DMS114 treated with DMSO at 0.1 percent for 48 hours (cell line): ENCODE measurements around the gene LMNA.

ENCODE experiments used
- DNase-seq: peaks from one replicate; lab custom pipeline; 2025; ENCODE audit not compliant: unreplicated experiment; lab: John Stamatoyannopoulos, UW

LMNA gene

GRCh38 chr1:156081917-156082308 is 32.6 kb upstream of the LMNA start:
- DNase-seq: no peak

DNA sequence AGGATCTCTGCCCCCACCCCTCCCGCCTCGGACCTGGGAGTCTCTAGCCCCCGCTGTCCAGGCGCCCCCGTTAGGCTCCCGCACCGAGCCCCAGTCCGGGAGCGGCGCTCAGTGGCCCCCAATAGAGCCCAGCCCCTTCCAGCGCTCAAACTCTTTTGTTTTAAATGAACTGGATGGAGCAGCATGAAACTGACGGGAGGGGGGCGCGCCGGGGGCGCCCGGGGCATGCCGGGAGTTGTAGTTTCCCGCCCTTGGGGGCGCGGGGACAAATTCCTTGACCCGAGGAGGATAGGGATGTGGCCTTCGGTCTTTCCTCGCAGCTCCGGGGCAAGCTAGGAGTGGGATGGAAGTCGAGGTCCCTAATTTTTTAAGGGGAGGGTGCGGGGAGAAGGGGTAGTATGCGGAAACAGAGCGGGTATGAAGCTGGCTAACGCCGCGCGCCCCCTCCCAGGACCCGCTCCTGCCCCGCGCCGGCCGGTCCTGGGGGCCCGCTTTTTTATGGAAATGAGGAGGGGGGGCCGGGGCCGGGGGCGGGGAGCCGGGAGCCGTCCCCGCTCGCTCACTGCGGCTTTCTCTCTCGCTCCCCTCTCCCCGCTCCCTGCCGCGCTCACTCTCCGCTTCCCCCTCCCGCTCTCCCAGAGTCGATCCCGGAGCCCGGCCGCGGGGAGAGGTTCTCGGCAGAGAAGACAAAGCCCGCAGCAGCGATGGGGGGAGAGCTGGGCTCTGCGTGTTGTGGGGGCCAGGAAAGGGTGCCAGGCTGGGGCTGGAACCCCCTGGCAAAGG is 32.0 kb upstream of the LMNA start, which contains the start of gene MEX3A:
TSS of gene MEX3A (minus strand) at position 157 of the 783 bp plus-strand sequence. CDS start 467 bp downstream, outside the sequence.
- peak; percentile 60 for DNase-seq

GRCh38 chr1:156083800-156084790 is 30.4 kb upstream of the LMNA start:
- no peak for DNase-seq

- no peak for DNase-seq
Observed at GRCh38 chr1:156086256-156086662, 28.3 kb upstream of the LMNA start.

DNA sequence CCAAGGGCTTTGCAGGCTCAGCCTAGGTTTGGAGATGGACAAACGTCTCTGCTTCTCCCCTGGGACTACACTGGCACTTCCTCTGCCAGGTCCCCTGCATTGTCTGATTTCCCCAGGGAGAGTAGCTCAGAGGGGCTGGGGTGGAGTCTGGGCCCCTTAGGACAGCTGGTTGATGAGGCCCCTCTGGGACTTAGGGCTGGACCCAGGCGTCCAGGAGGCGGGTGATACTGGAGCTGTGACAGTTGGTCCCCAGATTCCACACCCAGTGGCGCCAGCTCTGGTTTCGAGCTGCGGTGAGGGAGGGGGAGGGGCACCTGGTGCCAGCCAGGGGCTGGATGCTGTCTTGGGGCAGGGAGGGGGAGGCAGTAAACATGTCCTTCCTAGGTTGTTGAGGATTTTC is 24.8 kb upstream of the LMNA start:
- DNase-seq: no peak

DNA sequence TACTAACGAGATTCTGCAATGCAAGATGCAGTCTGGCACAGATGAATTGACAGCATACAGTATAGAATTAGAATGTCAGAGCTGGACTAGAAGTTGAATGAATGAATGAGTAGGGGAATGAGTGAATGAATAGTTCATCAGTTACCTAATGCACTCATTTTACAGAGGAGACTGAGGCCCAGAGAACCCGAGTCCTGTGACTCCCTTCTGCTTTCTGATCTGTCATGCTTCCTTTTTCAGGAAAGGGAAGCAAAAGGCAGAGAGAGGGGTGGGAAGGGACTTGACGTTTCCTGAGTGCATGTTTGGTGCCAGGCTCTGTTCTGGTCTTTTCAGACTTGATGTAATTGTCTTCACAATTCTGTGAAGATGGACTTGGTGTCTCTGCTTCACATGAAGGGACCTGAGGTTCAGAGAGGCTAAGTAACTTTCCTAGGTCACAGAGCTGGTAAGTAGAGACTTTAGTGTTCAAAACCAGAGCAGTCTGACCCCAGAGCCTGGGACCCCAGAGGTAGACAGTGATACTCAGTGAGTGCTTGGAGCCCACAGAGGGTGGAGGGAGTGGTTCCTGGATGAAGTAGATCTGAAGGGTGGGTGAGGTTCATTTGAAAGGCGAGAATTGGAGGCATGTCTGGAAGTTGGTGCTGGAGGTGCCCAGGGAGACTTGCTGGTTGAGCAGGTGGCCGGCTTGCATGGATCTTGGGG is 24.2 kb upstream of the LMNA start:
- DNase-seq: no peak

DNA sequence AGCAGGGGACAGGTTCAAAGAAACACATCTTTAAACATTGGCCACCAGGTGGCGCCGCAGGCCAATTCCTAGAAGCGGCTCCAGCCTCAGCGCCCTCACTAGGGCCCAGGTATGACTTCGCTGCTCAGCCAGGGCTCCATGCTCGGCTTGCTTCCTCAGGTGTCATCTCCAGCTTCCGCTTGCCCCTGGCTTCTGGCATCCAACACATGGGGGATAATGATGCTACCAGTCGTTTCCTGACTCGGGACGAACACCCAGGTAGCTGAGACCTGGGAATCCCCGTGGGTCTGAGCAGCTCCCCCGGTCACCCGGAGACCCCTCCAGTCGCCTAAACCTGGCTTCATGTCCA is 23.7 kb upstream of the LMNA start:
- peak; percentile 68 for DNase-seq

DNA sequence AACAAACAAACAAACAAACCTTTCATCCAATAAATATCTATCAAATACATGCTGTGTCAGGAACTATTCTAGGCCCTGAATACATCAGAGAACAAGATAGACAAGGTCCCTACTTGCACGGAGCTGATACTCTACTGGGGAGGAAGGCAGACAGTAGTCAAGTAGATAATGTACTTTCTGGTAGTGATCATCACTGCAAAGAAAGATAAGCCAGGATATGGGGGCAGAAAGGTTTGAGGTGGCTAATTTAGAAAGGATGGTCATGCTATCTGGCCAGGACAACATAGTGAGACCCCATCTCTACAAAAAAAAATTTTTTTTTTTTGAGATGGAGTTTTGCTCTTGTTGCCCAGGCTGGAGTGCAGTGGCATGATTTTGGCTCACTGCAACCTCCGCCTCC is 22.9 kb upstream of the LMNA start:
- DNase-seq: no peak

- DNase-seq: no peak
Observed at GRCh38 chr1:156095906-156096508, 18.5 kb upstream of the LMNA start.

DNA sequence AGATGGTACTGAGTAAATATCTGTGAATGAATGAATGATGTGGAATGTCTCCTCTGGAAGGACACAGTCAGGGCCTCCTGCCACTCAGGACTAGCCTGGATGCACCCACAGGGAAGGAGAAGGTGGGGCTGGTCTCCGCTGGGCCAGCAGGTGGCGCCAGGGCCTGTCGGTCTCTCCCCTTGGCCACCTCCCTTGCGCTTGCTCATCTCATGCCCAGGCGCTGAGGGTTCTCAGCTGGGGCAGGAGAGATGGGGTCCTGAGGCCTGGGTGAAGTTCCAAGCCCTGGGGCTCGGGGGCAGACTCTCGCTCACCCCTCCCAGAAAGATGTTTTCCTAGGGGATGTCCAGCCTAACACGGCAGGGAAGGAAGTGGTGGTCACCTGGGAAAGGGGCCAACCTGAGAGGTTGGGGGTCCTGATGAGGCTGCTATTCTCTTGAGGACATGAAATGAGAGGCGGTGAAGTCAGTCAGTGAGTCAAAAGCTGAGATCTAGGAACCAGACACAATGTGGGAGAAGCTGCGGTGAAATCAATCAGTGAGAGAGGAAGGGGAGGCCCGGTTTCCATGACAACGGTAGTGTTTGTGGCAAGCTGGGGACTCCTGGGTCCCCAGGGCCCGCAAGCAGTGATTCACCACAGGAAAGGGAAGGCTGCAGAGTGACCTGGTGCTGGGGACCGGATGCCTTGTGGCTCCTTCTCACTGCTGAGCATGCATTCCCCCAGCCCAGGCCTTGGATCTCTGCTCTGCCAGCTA is 17.7 kb upstream of the LMNA start:
- DNase-seq: peak; percentile 77

- no peak for DNase-seq
Observed at GRCh38 chr1:156097499-156098178, 16.9 kb upstream of the LMNA start.

- no peak for DNase-seq
Observed at GRCh38 chr1:156098784-156099183, 15.7 kb upstream of the LMNA start.

- no peak for DNase-seq
Observed at GRCh38 chr1:156099282-156099681, 15.2 kb upstream of the LMNA start.

DNA sequence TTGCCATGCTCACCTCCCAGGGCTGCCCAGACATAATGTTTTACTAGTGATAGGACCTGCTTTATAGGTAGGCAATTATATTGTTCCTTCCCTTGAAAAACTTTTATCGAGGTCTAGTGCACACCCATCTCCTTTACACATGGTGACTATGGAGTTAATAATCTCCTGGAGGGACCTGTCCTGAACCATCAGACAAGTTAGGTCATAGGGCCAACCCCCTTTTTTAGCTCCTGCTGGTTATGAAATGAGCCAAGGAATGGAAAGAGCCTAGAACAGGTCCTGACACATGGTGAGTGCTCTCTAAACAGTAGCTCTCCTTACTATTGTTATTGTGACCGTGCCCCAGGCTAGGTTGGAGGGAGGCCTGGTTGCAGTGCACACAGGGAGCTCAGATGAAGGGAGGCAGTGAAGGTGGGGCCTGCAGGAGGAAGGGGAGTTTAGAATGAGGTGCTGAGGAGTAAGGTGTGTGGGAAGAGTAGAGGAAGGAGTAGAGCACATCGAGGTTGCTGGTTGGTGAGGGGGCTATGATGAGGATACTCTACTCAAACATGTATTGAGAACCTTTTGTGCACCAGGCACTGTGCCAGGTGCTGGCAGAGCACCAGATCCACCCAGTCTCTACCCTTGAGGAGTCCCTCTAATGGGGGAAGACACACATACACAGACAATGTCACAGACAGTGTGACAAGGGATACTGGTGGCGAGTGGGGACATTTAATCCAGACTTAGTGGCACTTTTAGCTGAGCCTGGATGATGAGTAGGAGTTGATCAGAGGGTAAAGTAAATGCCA is 14.1 kb upstream of the LMNA start:
- no peak for DNase-seq

DNA sequence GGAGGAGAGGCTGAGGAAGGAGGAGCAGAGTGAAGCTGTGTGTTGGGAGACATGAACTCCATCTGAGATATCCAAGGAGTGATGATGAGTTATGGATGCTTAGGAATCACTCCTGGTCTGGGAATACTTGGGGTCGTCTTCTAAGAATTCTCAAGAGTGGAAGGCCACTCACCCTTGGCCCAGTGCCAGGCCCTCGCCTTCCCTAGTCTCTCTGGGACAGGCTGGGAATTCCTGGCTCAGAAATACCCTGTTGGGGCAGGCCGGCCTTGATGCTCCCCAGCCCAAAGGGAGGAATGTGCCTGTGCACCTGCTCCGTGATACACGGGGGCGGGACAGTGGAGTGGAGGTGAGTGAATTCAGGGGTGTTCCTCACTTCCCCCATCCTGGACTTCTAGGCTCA is 12.6 kb upstream of the LMNA start:
- DNase-seq: no peak

DNA sequence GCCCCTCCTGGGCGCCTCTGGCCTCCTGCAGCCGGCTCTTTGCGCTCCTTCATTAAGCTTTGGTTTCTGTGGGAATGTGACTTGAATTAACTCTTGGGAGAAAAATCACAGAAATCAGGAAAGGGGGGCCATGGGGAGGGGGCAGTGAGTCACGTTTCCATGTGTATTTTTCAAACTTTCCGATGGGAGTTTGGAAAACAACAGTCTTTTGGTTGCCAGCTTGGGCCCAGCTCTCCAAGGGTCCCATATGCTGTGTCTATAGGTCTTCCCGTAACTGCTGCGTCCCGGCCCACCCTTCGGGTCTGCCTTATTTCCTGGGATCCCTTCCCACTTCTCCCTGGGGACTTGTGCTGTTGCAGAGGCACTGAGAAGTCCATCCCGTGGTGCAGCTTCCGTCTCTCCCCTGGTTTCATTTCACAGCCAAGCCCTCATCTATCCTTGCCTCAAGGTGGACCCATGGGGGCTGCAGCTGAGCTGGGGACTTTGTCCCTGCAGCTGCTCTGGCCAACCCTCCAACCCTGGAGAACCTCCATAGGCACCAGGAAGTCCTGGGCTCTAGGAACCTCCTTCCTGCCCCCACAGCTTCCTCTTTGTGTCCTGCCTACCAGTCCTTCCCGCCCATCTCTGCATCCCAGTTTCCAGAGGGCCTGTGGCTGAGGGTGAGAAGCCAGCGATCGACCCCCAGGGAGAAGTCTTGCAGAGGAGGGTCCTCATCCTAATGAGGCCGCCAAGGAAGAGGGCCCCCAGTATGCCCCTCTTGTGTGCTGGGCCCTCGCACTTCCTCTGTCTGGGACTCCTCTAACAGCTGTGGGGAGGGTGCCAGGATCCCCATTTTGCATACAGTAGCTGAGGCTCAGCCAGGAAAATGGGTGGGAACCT is 11.6 kb upstream of the LMNA start:
- no peak for DNase-seq

- DNase-seq: no peak
Observed at GRCh38 chr1:156103521-156103947, 11.0 kb upstream of the LMNA start.
